Epidermal melanocyte (primary cell): Measurements from ENCODE around the gene ZFAND3.

Experiments used
- DNase-seq: peaks from one replicate; pipeline ENCODE4 v3.0.0; 2011; ENCODE audit warnings: low spot score; ENCODE audit not compliant: insufficient read length

ZFAND3 gene

GRCh38 chr6:37827603-37828265, 8.2 kb downstream of the ZFAND3 start:
- no peak for DNase-seq

DNA sequence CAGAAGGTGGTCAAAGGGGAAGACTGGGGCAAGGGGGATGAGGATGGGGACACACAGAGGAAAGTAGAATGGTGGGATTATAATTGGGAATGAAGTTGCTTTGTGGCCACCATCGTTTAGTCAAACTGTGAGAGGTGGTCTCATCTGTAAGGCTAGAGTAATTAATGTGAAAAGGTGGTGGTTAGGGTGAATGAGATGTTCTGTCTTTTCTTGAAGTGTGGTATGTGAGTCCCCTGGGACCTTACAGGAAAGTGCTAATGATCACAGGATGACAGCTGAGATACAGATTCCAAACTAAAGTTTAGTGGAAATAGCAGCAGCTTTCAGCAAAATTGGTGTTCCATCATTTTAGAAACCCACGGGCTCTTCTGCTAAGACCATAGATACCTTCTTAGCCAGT, 10.7 kb downstream of the ZFAND3 start:
- DNase-seq: no peak

GRCh38 chr6:37831457-37831856, 11.9 kb downstream of the ZFAND3 start:
- no peak for DNase-seq

- DNase-seq: no peak
Measured at GRCh38 chr6:37835923-37836322, 16.4 kb downstream of the ZFAND3 start.

- no peak for DNase-seq
Measured at GRCh38 chr6:37838219-37838921, 18.8 kb downstream of the ZFAND3 start.

GRCh38 chr6:37840143-37840939, 20.8 kb downstream of the ZFAND3 start:
- no peak for DNase-seq

GRCh38 chr6:37840940-37841300, 21.4 kb downstream of the ZFAND3 start:
- DNase-seq: no peak

DNA sequence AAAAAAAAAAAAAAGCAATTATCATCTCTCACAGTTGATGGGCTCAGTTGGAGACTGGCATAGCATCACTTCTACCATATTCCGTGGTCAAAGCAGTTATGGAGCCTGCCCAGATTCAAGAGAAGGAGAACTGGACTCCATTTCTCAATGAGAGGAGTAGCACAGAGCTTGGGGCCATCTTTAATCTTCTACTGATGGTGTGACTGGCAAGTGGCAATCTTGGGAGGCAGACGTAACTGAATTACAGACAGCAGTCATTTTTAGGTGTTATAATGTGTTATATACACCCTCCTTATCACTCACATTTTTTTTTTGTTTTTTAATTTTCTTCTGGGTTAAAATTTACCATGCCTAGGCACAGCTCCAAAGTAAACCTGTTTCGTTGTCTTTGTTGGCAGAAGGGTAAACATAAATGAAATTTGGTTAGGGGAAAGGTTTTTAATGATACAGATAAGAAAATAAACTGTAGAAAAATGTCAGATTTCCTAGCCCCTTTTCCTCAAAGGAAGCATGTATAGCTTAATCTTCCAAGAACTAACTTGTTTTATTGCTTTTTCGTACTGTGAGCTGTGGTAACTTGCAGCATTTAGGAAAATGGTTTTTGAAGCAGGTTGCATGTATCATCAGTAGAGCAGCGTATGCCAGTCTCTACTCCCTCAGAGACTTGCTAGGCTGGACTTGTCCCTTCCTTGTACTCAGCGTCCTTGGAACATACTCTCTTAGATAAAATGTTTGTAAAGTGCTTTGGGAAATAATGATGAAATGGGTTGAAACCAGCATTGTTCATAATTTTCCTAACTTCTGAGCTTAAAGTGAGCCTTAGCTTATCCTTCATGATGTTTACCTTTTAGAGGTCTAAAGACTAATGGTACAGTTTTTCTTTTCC, 25.7 kb downstream of the ZFAND3 start:
- no peak for DNase-seq

DNA sequence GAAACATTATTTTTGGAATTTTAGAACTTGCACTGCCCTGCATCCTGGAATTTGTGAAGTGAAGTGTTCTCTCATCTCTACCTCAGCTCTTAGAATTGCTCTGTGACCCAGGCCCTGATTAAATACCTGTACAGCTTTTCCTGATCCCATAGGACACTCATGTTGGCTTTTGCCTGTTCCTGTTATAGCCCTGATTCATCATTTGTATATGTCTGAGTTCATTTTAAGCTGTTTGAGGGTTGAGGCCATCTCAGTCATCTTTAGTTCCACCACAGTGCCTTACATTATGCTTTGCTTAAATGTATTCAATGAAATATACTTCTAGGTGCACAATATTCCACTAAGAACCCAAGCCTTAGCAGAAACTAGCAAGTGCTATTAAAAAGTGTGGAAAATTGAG, 26.4 kb downstream of the ZFAND3 start:
- DNase-seq: no peak

DNA sequence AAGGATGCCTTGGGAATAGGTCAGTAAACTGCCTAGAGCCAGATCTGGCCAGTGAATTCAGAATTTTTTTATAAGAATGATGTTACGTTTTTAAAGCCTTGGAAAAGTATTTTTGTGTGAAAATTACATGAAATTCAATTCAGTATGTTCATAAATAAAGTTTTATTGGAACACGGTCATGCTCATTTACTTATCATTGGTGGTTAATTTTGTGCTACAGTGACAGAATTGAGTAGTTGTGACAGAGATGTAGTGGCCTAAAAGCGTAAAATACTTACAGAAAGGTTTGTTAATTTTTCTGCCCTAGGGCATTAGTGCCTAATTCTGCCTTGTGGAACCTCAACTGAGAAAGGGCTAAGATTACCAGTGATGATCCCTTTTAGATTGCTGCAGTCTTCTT, 28.2 kb downstream of the ZFAND3 start:
- no peak for DNase-seq

DNA sequence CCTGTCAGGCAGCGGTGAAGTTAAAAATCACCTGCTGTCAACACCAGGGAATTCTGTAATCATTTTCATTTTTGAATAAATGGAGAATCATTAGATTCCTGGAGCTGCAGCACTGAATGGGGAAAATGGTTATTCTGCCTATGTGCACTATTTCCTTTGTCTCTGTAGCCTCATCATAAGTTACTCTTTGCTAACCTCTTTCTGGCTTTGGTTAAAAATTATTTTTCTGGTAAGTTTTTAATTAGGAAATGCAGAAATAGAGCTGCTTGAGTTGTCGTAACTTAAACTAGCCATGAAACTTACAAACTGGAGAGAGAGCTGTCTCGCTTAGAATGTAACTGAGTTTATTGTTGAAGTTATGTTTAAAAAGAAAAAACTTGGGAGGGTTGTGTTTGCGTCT, 28.8 kb downstream of the ZFAND3 start:
- DNase-seq: no peak

GRCh38 chr6:37850260-37850659, 30.7 kb downstream of the ZFAND3 start:
- DNase-seq: no peak

- no peak for DNase-seq
Measured at GRCh38 chr6:37850728-37851285, 31.3 kb downstream of the ZFAND3 start.

- no peak for DNase-seq
Measured at GRCh38 chr6:37851997-37852524, 32.5 kb downstream of the ZFAND3 start.

GRCh38 chr6:37856285-37856684, 36.8 kb downstream of the ZFAND3 start:
- no peak for DNase-seq

- no peak for DNase-seq
Measured at GRCh38 chr6:37858363-37858762, 38.8 kb downstream of the ZFAND3 start.

- no peak for DNase-seq
Measured at GRCh38 chr6:37860226-37860839, 40.8 kb downstream of the ZFAND3 start.

DNA sequence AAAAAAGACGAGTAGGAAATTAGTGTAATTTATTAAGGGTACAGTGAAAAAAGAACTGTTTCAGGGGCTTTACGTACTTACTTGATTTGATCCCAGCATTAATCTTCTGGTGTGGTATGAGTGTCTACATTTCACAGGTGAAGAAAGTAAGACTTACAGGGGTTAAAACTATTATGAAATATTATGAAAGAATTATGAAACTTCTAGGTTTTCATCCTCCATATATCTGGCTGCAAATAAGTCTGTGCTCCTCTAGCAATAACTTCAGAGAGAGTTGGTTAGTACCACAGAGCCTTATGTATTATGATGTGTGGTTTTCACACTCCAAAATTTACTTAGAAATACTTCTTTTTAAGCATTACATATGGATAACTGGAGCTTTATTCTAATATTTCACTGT, 41.9 kb downstream of the ZFAND3 start:
- DNase-seq: no peak

DNA sequence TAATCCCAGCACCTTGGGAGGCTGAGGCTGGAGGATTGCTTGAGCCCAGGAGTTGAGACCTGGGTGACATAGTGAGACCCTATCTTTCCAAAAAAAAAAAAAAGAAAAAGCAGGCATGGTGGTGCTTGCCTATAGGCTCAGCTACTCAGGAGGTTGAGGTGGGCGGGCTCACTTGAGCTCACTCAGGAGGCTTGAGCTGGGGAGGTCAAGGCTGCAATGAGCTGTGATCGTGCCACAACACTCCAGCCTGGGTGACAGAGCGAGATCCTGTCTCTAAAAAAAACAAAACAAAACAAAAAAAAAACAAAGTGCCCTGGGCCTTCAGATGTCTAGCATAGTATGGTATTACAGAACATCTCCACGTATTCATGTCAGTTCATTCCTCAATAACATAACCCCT, 42.9 kb downstream of the ZFAND3 start:
- DNase-seq: no peak

DNA sequence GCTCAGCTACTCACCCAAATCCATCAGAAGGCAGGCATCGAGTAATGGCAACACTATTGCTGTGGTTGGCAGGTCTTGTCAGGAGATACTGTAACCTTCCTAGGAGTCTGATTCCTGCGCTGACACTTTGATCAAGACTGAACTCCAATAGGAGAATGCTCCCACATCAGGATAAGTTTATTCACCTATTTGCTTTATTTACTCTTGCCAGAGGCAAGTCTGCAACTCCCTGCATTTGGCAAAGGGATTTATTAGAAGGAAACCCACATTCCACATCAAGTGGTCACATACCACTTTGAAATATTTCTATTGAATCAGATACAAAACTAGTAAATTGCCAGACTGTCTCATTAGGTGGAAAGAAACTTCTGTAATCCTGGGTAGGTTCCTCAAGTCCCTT, 43.5 kb downstream of the ZFAND3 start:
- DNase-seq: no peak

DNA sequence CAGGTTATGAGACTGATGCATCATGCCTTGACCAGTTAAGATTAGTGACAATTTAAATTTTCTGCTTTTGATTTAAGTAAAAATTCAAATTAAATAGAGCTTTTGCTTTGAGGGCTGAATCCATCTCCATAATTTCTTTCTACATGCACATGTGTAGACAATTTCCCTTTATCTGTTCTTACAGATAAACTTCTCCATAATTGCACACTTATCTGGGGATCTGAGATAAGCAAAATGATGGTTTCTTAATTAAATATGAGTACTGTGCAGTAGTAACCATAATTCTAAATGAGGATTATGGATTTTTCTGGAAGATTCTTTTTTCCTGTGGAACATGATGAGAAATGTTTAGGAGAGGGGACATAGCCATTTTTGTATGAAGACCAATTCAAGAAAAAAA, 44.7 kb downstream of the ZFAND3 start:
- no peak for DNase-seq
